Breast epithelium (tissue), 3 donors: ENCODE results near the gene SAPCD2.

Experiments used
- POLR2A ChIP-seq: fragments of 450-650 bp; IDR thresholded peaks from one replicate; pipeline ENCODE4 v1.6.1; 2016; ENCODE audit warnings: antibody characterized with exemption, mild to moderate bottlenecking, moderate library complexity
- TF ChIP-seq, protein P1 (sequence below), 3 donors: fragments of 450-650 bp; IDR thresholded peaks; one replicate each; pipeline ENCODE4 v1.5.1; 2016 to 2017; ENCODE audit warnings: antibody characterized with exemption in 3 of 3, mild to moderate bottlenecking in 3 of 3, moderate library complexity in 3 of 3

DNA sequence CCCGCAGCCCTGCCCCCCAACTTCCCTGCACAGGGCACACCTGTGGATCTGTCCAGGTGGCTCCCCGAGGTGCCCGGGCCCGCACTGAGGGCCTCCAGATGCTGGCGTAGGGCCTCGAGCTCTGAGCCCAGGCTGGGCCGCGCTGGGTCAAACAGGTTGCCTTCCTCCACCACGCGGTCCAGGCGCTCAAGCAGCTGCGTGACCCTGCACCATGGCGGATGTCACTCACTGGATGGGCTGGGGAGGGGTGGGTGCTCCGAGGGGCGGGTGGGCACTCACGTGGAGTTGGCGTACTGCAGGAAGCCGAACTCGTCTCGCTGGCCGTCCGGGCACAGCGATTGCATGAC is 47.7 kb downstream of the SAPCD2 start:
- TF ChIP-seq, protein P1, sequence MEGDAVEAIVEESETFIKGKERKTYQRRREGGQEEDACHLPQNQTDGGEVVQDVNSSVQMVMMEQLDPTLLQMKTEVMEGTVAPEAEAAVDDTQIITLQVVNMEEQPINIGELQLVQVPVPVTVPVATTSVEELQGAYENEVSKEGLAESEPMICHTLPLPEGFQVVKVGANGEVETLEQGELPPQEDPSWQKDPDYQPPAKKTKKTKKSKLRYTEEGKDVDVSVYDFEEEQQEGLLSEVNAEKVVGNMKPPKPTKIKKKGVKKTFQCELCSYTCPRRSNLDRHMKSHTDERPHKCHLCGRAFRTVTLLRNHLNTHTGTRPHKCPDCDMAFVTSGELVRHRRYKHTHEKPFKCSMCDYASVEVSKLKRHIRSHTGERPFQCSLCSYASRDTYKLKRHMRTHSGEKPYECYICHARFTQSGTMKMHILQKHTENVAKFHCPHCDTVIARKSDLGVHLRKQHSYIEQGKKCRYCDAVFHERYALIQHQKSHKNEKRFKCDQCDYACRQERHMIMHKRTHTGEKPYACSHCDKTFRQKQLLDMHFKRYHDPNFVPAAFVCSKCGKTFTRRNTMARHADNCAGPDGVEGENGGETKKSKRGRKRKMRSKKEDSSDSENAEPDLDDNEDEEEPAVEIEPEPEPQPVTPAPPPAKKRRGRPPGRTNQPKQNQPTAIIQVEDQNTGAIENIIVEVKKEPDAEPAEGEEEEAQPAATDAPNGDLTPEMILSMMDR (IDR thresholded peaks at IDR 0.05): no peak
- TF ChIP-seq POLR2A: no peak
